Sigmoid colon (tissue), 7 donors: Measurements from ENCODE around the gene B4GALNT2. TPM values are rescaled to one million over a fixed set of nuclear protein-coding genes. Genes with fewer than 3 reads are reported as not detected.

ENCODE experiments used
- DNase-seq: peaks from one replicate; pipeline ENCODE4 v3.0.0-alpha.2; 2019
- H3K27ac ChIP-seq, 4 donors: fragments of 200-600 bp; sonication (generic); one replicate each; pipeline ENCODE4 v1.5.1; 2016 to 2019; ENCODE audit warnings: mild to moderate bottlenecking in 1 of 4
- H3K27me3 ChIP-seq, 3 donors: fragments of 200-600 bp; sonication (generic); one replicate each; pipeline ENCODE4 v1.5.1; 2019; ENCODE audit warnings: mild to moderate bottlenecking in 1 of 3
- H3K36me3 ChIP-seq, 4 donors: fragments of 200-600 bp; sonication (generic); one replicate each; pipeline ENCODE4 v1.5.1; 2016 to 2019
- H3K4me1 ChIP-seq, 4 donors: fragments of 200-600 bp; sonication (generic); one replicate each; pipeline ENCODE4 v1.5.1; 2017 to 2019
- H3K4me3 ChIP-seq, 4 donors: fragments of 200-600 bp; sonication (generic); one replicate each; pipeline ENCODE4 v1.5.1; 2017 to 2019; ENCODE audit warnings: mild to moderate bottlenecking in 2 of 4, moderate library complexity in 1 of 4
- H3K9me3 ChIP-seq, 4 donors: fragments of 200-600 bp in 3 of 4; sonication (generic) in 3 of 4; one replicate each; pipeline versions ENCODE4 v1.5.1 to v1.6.1; 2013 to 2019
- EP300 ChIP-seq, 4 donors: sonication (generic); formaldehyde crosslinking; IDR thresholded peaks; one replicate each; pipeline ENCODE4 v1.6.1; 2017; ENCODE audit warnings: antibody characterized with exemption in 4 of 4
- POLR2A ChIP-seq, 2 donors: fragments of 450-650 bp; IDR thresholded peaks; one replicate each; pipeline ENCODE4 v1.6.1; 2016; ENCODE audit warnings: antibody characterized with exemption in 2 of 2, mild to moderate bottlenecking in 2 of 2, moderate library complexity in 2 of 2
- POLR2AphosphoS5 ChIP-seq, 4 donors: sonication (generic); formaldehyde crosslinking; IDR thresholded peaks; one replicate each; pipeline ENCODE4 v1.6.1; 2017; ENCODE audit warnings: antibody characterized with exemption in 4 of 4
- WGBS, 2 donors: extraction: QIAGEN DNeasy Blood & Tissue Kit; methylation state at CpG; one replicate each; pipeline ENCODE4 v1.1.7; 2013; 5-methylcytosine and 5-hydroxymethylcytosine counted together
- intact Hi-C: fragments of 100-400 bp; cut with DNase I; formaldehyde crosslinking; loops from one replicate; pipeline ENCODE4 v1.15.1; 2023
- polyA plus RNA-seq, 3 donors: library from polyadenylated mRNA; stranded (reverse); fragments of 200-250 nt; gene quantifications; one replicate each; pipeline ENCODE4 v1.2.3, GENCODE V29; 2013
- total RNA-seq, 4 donors: library from RNA; depleted of rRNA; stranded (reverse); fragments of >200 nt; gene quantifications; one replicate each; pipeline ENCODE4 v1.1.0, GENCODE V29; 2016
- TF ChIP-seq, protein P1 (sequence below), 4 experiments: fragments of 450-650 bp in 3 of 4; fragments of 200-600 bp in 1 of 4; IDR thresholded peaks; one replicate each; pipeline ENCODE4 v1.5.1; 2016 to 2019; ENCODE audit warnings: antibody characterized with exemption in 4 of 4, mild to moderate bottlenecking in 3 of 4, moderate library complexity in 2 of 4
- donor health status: healthy with polysubstance abuse.
- donor health status: Bipolar disorder and iron deficiency.
- donor health status: healthy.

Gene B4GALNT2
- total and polyA plus RNA-seq, 7 donors, result 2.4 to 4.1 (median 3.9) TPM; not detected in 4

DNA sequence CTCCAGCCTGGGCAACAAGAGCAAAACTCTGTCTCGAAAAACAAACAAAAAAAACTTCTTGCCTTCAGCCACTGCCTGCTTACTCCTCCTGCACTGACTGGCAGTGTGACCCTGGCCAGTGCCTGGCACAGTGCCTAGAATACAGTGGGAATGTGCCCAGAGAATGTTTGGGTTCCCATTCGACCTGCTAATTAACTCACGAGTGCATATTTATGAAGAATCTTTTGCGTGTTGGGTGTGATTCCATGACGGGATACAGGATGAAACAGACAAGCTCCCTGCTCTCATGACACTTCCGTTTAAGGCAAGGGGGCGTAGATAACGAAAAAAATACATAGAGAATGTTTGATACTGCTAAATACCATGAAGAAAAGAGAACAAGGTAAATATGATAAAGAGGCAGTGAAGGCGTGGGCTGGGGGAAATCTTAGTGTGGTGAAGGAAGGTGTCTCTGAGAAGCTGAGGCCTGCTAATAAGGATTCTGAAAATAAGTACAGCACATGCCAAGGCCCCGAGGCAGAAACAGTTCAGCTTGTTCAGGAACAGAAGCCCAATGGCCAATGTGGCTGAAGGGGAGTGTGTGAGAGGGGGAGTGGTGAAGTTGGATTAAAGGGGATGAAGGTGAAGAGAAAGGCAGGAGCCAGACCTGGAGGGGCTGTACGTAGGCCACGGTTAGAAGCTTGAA, 82.2 kb downstream of the B4GALNT2 start:
- H3K4me1 ChIP-seq, result no peaks in the 10 kb centered on the region
- intact Hi-C loops, result no loop called here

DNA sequence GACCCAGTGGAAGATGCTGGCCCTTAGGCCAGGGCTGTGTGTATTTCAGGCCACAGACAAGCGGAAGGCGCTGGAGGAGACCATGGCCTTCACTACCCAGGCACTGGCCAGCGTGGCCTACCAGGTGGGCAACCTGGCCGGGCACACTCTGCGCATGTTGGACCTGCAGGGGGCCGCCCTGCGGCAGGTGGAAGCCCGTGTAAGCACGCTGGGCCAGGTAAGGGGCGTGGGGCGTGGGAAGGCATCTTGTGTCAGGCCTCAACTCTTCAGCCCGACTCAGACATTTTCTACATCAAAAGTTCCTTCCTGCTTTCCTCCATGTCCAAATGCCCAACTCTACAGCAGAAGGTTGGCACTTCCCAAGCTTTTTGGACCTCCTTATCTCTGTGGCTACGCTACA, 83.9 kb downstream of the B4GALNT2 start:
- H3K4me3 ChIP-seq, result no peak overlapping the region
- H3K9me3 ChIP-seq, result no peaks in the 10 kb centered on the region
- intact Hi-C loops, result no loop called here
- H3K36me3 ChIP-seq, result no peaks in the 10 kb centered on the region
- WGBS, 2 donors, result 86 to 88% methylated on average over 13 of the region's 13 CpGs
- H3K27ac ChIP-seq, result peak overlapping the region; percentile 12 to 46 (median 30)
- TF ChIP-seq POLR2A (IDR thresholded peaks at IDR 0.05) (no peak), EP300 (IDR thresholded peaks at IDR 0.05) (no peak), POLR2AphosphoS5 (IDR thresholded peaks at IDR 0.05) (no peak)
- TF ChIP-seq, protein P1, sequence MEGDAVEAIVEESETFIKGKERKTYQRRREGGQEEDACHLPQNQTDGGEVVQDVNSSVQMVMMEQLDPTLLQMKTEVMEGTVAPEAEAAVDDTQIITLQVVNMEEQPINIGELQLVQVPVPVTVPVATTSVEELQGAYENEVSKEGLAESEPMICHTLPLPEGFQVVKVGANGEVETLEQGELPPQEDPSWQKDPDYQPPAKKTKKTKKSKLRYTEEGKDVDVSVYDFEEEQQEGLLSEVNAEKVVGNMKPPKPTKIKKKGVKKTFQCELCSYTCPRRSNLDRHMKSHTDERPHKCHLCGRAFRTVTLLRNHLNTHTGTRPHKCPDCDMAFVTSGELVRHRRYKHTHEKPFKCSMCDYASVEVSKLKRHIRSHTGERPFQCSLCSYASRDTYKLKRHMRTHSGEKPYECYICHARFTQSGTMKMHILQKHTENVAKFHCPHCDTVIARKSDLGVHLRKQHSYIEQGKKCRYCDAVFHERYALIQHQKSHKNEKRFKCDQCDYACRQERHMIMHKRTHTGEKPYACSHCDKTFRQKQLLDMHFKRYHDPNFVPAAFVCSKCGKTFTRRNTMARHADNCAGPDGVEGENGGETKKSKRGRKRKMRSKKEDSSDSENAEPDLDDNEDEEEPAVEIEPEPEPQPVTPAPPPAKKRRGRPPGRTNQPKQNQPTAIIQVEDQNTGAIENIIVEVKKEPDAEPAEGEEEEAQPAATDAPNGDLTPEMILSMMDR (IDR thresholded peaks at IDR 0.05), result no peak
- no peak for DNase-seq
- no peaks in the 10 kb centered on the region for H3K4me1 ChIP-seq
- H3K27me3 ChIP-seq, result peaks cover 4 to 22% (median 12%) of the 10 kb centered on the region in 3 donors

More for the DNA sequence above, 82.2 kb downstream of the B4GALNT2 start:
- no peaks in the 10 kb centered on the region for H3K9me3 ChIP-seq
- H3K36me3 ChIP-seq, result no peaks in the 10 kb centered on the region
- WGBS, 2 donors, result 46 to 60% methylated on average over 12 of the region's 12 CpGs
- H3K4me3 ChIP-seq, result no peak overlapping the region
- peaks cover 0 to 22% (median 9%) of the 10 kb centered on the region in 3 donors for H3K27me3 ChIP-seq
- TF ChIP-seq POLR2A (IDR thresholded peaks at IDR 0.05) (no peak), EP300 (IDR thresholded peaks at IDR 0.05) (no peak), POLR2AphosphoS5 (IDR thresholded peaks at IDR 0.05) (no peak)
- TF ChIP-seq, protein P1 (IDR thresholded peaks at IDR 0.05), result no peak
- no peak for DNase-seq
- H3K27ac ChIP-seq, result peak overlapping the region in 1 of 4 donors; percentile 23

DNA sequence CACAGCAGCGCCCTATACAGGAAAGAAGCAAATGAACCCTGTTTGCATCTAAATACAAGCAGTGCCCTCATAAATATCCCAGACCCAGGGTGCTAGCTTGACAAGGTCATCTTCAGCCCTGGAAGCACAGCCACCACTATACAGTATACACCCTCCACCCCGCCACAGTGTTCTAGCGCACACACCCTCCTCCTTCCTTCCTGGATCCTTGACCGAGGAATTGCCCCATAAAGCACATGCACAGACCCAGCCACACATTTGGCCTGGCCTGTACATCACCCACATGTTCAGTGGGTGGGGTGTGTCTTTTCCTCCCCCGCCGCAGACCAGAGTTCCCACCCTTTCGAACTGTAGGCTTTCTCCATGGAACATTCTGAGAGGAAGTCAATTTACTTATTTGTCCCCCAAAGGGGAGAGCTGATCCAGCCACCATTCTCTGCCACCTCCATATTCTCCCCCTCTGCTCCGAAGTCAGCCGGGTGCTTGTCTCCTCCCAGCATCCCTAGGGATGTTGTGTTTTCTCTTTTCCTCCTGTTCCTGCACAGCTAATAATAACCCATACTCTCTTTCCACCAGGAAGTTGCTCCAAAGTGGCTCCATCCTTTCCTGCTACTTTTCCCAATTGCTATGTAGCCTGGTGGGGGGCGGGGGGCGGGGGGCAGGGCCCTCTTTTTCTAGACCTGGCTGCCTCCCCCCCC, 84.5 kb downstream of the B4GALNT2 start:
- no peak for TF ChIP-seq POLR2A (IDR thresholded peaks at IDR 0.05)
- TF ChIP-seq, protein P1 (IDR thresholded peaks at IDR 0.05), result no peak
- peak in 1 of 4 donors; percentile 48 for TF ChIP-seq POLR2AphosphoS5 (IDR thresholded peaks at IDR 0.05)
- no peak for TF ChIP-seq EP300 (IDR thresholded peaks at IDR 0.05)
- H3K4me3 ChIP-seq, result no peak overlapping the region
- no peaks in the 10 kb centered on the region for H3K4me1 ChIP-seq
- peak overlapping the region in 3 of 4 donors; percentile 30 to 46 (median 34) for H3K27ac ChIP-seq
- no peaks in the 10 kb centered on the region for H3K36me3 ChIP-seq
- WGBS, 2 donors, result 24 to 47% methylated on average over 11 of the region's 11 CpGs
- intact Hi-C loops, result no loop called here
- peak; percentile 77 for DNase-seq
- peaks cover 4 to 28% (median 17%) of the 10 kb centered on the region in 3 donors for H3K27me3 ChIP-seq
- H3K9me3 ChIP-seq, result no peaks in the 10 kb centered on the region

DNA sequence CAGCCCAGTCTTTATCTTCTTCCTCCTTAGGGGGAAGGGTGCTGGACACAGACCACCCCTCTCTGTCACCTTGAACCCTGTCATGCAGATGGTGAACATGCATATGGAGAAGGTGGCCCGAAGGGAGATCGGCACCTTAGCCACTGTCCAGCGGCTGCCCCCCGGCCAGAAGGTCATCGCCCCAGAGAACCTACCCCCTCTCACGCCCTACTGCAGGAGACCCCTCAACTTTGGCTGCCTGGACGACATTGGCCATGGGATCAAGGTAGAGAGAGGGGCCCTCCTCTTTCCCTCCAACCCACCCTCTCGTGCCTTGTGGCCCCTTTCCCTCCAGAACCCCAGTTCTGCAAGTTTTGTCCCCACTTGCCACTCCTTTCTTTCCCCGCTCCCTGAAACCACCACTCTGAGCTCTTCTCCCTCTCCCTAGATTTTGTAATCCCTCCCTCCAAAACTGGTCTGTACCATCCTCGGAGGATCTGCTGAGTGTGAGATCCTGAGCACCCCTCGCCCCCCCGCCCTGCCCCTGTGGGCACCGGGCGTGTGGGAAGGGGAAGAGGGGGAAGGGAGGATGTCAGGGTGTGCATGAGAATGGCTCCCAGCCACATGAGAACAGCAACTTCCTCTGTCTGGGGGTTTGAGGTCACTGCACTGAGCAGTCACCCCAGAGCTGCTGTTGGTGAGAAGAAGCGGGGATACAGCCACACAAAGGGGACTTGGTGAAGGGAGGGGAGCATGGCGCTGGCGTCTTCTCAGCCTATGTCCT, 85.3 kb downstream of the B4GALNT2 start:
- peak; percentile 75 for DNase-seq

More for the DNA sequence above, 85.3 kb downstream of the B4GALNT2 start:
- Histone ChIP-seq H3K27ac (peak overlapping the region in 2 of 4 donors; percentile 32 to 42), H3K27me3 (peaks cover 4 to 35% (median 24%) of the 10 kb centered on the region in 3 donors), H3K9me3 (no peaks in the 10 kb centered on the region), H3K36me3 (no peaks in the 10 kb centered on the region), H3K4me3 (no peak overlapping the region), H3K4me1 (no peaks in the 10 kb centered on the region)
- intact Hi-C loops, result no loop called here
- peak in 1 of 4 donors; percentile 27 for TF ChIP-seq POLR2AphosphoS5 (IDR thresholded peaks at IDR 0.05)
- TF ChIP-seq, protein P1 (IDR thresholded peaks at IDR 0.05), result no peak
- WGBS, 2 donors, result 62 to 76% methylated on average over 17 of the region's 17 CpGs
